Measurements from ENCODE around the gene CALU. TPM values are rescaled to one million over a fixed set of nuclear protein-coding genes. Genes with fewer than 3 reads are reported as not detected.

Gene CALU
- total and polyA plus RNA-seq, 8 donors = 10.1 to 270 (median 47.7) TPM

DNA sequence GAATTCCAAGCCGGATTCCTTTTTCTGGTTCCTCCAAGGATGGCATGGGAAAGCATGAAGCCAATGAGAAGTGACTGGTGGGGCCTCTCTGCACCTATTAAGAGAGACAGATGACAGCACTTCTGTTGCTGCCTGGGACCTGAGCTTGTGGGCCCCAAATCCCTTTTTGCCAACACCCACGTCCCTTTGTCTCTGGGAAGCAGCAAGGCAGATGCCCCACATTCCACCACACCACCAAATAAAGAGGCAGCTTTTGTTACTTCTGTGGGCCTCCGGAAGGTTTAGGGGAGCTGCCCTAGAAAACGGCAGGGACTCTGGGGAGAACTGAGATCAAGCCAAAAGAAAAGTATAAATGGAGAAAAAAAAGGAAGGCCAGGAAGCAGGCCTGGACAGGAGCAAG, 56.0 kb downstream of the CALU start:
- peaks cover 0 to 12% (median 0%) of the 10 kb centered on the region in 3 donors for H3K27me3 ChIP-seq
- peaks cover 14 to 27% (median 20%) of the 10 kb centered on the region in 4 donors for H3K4me1 ChIP-seq
- TF ChIP-seq POLR2A (IDR thresholded peaks at IDR 0.05) (no peak), EP300 (IDR thresholded peaks at IDR 0.05) (no peak), POLR2AphosphoS5 (IDR thresholded peaks at IDR 0.05) (no peak)
- TF ChIP-seq, protein P1, sequence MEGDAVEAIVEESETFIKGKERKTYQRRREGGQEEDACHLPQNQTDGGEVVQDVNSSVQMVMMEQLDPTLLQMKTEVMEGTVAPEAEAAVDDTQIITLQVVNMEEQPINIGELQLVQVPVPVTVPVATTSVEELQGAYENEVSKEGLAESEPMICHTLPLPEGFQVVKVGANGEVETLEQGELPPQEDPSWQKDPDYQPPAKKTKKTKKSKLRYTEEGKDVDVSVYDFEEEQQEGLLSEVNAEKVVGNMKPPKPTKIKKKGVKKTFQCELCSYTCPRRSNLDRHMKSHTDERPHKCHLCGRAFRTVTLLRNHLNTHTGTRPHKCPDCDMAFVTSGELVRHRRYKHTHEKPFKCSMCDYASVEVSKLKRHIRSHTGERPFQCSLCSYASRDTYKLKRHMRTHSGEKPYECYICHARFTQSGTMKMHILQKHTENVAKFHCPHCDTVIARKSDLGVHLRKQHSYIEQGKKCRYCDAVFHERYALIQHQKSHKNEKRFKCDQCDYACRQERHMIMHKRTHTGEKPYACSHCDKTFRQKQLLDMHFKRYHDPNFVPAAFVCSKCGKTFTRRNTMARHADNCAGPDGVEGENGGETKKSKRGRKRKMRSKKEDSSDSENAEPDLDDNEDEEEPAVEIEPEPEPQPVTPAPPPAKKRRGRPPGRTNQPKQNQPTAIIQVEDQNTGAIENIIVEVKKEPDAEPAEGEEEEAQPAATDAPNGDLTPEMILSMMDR (IDR thresholded peaks at IDR 0.05) = no peak
- no peak overlapping the region for H3K4me3 ChIP-seq
- H3K27ac ChIP-seq = no peak overlapping the region
- peaks cover 0 to 8% (median 0%) of the 10 kb centered on the region in 4 donors for H3K36me3 ChIP-seq
- intact Hi-C loops (cut with DNase I; ENCODE audit: low total_unique reads) = no loop called here
- no peak for DNase-seq
- no peaks in the 10 kb centered on the region for H3K9me3 ChIP-seq
- WGBS, 5 donors = 89 to 95% (median 94%) methylated on average over 4 of the region's 4 CpGs

DNA sequence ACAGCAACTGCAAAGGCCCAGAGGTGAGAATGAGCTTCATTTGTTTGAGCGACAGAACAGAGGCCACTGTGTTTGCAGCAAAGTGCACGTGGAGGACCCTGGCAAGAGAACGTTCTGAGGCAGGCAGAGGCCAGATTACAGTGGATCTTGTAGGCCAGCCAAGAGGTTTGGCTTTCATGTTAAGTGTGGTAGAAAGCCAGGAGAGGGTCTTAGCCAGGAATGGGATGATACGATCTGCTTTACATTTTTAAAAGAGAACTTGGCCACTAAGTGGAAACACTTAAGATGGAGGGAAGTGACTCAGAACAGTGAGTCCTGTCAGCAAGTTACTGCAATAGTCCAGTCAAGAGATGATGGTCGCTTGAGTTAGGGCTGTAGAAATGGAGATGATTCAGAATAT, 57.2 kb downstream of the CALU start:
- no peak overlapping the region for H3K4me3 ChIP-seq
- intact Hi-C loops (cut with DNase I; ENCODE audit: low total_unique reads) = no loop called here
- H3K9me3 ChIP-seq = no peaks in the 10 kb centered on the region
- TF ChIP-seq, protein P1 (IDR thresholded peaks at IDR 0.05) = no peak
- H3K27ac ChIP-seq = no peak overlapping the region
- peak in 1 of 2 donors; percentile 40 for DNase-seq
- H3K4me1 ChIP-seq = peaks cover 14 to 18% (median 16%) of the 10 kb centered on the region in 4 donors
- WGBS, 5 donors = 67 to 87% (median 75%) methylated on average over 5 of the region's 5 CpGs
- no peaks in the 10 kb centered on the region for H3K27me3 ChIP-seq
- peaks cover 0 to 8% (median 2%) of the 10 kb centered on the region in 4 donors for H3K36me3 ChIP-seq

DNA sequence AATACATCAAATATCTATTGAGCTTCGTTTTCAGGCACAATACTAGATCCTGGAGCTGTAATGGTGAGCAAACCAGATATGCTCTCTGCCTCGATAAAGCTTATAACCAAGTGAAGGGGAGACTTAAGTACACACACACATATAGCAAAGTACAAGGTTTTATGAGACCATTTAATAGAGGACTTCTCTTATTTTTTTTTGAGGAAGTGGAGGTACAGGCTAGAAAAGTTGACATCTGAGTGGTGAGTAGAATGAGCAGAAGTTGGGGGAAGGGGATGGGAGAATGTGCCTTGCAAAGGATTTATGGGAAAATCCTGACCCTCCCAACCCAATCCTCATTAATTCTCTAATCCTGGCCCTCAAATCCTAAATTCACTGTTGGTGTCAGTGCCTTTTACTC, 60.3 kb downstream of the CALU start:
- no peak for DNase-seq
- no peak for TF ChIP-seq POLR2A (IDR thresholded peaks at IDR 0.05)
- TF ChIP-seq POLR2AphosphoS5 (IDR thresholded peaks at IDR 0.05) = no peak
- no peak for TF ChIP-seq EP300 (IDR thresholded peaks at IDR 0.05)
- TF ChIP-seq, protein P1 (IDR thresholded peaks at IDR 0.05) = no peak
- Histone ChIP-seq H3K4me1 (no peaks in the 10 kb centered on the region), H3K27ac (no peak overlapping the region), H3K27me3 (no peaks in the 10 kb centered on the region), H3K4me3 (no peak overlapping the region), H3K9me3 (no peaks in the 10 kb centered on the region), H3K36me3 (peaks cover 0 to 10% (median 3%) of the 10 kb centered on the region in 4 donors)
- 78 to 94% (median 88%) methylated on average over 2 of the region's 2 CpGs for WGBS, 5 donors
- intact Hi-C loops (cut with DNase I; ENCODE audit: low total_unique reads) = no loop called here

DNA sequence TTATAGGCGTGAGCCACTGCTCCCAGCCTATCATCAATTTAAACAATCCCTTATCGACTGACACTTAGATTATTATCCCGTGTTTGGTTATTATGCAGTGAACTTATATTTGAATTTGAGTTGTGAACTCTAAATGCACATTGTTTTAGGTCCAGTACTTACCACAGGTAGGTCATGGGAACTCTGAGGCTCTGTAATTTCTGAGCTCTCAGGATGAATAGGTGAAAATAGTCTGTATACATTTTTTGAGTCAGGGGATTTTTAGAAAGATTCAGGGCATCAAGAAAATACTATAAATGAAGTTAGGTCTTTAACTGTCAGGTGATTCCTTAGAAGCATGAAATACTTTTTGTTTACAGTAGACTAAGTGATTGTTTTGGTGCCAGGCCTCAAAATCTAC, 61.4 kb downstream of the CALU start:
- WGBS, 5 donors = 83 to 92% (median 86%) methylated on average over 3 of the region's 3 CpGs
- H3K27me3 ChIP-seq = no peaks in the 10 kb centered on the region
- H3K9me3 ChIP-seq = no peaks in the 10 kb centered on the region
- DNase-seq = no peak
- no peak overlapping the region for H3K4me3 ChIP-seq
- peaks cover 1 to 21% (median 8%) of the 10 kb centered on the region in 4 donors for H3K36me3 ChIP-seq
- H3K27ac ChIP-seq = no peak overlapping the region
- TF ChIP-seq, protein P1 (IDR thresholded peaks at IDR 0.05) = no peak
- TF ChIP-seq POLR2A (IDR thresholded peaks at IDR 0.05) = no peak
- TF ChIP-seq POLR2AphosphoS5 (IDR thresholded peaks at IDR 0.05) = no peak
- no peak for TF ChIP-seq EP300 (IDR thresholded peaks at IDR 0.05)
- no peaks in the 10 kb centered on the region for H3K4me1 ChIP-seq
- intact Hi-C loops (cut with DNase I; ENCODE audit: low total_unique reads) = no loop called here

All from stomach (tissue), 9 donors.